Prostate gland (tissue), 2 donors: Measurements from ENCODE around the gene TTLL10. TPM values are rescaled to one million over a fixed set of nuclear protein-coding genes. Genes with fewer than 3 reads are reported as not detected.

Experiments
- DNase-seq: peaks from one replicate; pipeline ENCODE4 v3.0.0-alpha.2; 2019; ENCODE audit warnings: low spot score
- H3K27ac ChIP-seq, 2 donors: fragments of 200-600 bp; sonication (generic); 2 replicates each; pipeline ENCODE4 v1.5.1; 2017 to 2019
- H3K27me3 ChIP-seq: fragments of 200-600 bp; sonication (generic); replicated peaks from 2 replicates; pipeline ENCODE4 v1.5.1; 2019; ENCODE audit not compliant: insufficient read depth
- H3K36me3 ChIP-seq, 2 donors: fragments of 200-600 bp; sonication (generic); 1 replicate in 1 of 2; 2 replicates in 1 of 2; pipeline versions ENCODE4 v1.5.1 to v1.8.1; 2017 to 2019
- H3K4me1 ChIP-seq: fragments of 200-600 bp; sonication (generic); replicated peaks from 2 replicates; pipeline ENCODE4 v1.5.1; 2019
- H3K4me3 ChIP-seq, 2 donors: fragments of 200-600 bp; sonication (generic); 2 replicates each; pipeline ENCODE4 v1.5.1; 2017 to 2019
- H3K9me3 ChIP-seq: fragments of 200-600 bp; sonication (generic); 2 replicates; pipeline ENCODE4 v1.5.1; 2017
- CTCF ChIP-seq, 4 experiments: fragments of 200-600 bp in 2 of 4; fragments of 450-650 bp in 2 of 4; sonication (generic) in 2 of 4; IDR thresholded peaks; 1 replicate in 3 of 4; 2 replicates in 1 of 4; pipeline ENCODE4 v1.5.1; 2016 to 2019; ENCODE audit warnings: antibody characterized with exemption in 4 of 4, mild to moderate bottlenecking in 2 of 4, moderate library complexity in 2 of 4
- POLR2A ChIP-seq: fragments of 450-650 bp; IDR thresholded peaks from one replicate; pipeline ENCODE4 v1.6.1; 2016; ENCODE audit warnings: antibody characterized with exemption, mild to moderate bottlenecking
- POLR2AphosphoS5 ChIP-seq: sonication (generic); formaldehyde crosslinking; IDR thresholded peaks from one replicate; pipeline ENCODE4 v1.6.1; 2017; ENCODE audit warnings: antibody characterized with exemption
- WGBS: methylation state at CpG from one replicate; pipeline ENCODE4 v1.1.5; 2018; 5-methylcytosine and 5-hydroxymethylcytosine counted together
- intact Hi-C: fragments of 100-400 bp; cut with DNase I; formaldehyde crosslinking; loops from one replicate; pipeline ENCODE4 v1.14.2; 2022
- total RNA-seq, 2 donors: library from RNA; depleted of rRNA; stranded (reverse); fragments of >200 nt; gene quantifications; one replicate each; pipeline ENCODE4 v1.1.0, GENCODE V29; 2016

TTLL10 gene
- total RNA-seq, 2 donors from 2014 or later, result 0.77 to 7.3 TPM

- intact Hi-C loops, result no loop called here
- 76% methylated on average over 74 of the region's 98 CpGs for WGBS
- Histone ChIP-seq H3K4me1 (peaks cover 15% of the 10 kb centered on the region), H3K36me3 (peaks cover under 1 to 5% of the 10 kb centered on the region in 2 donors), H3K27ac (no peak overlapping the region), H3K9me3 (no peaks in the 10 kb centered on the region), H3K27me3 (no peaks in the 10 kb centered on the region), H3K4me3 (peak overlapping the region; percentile 25 to 30)
- TF ChIP-seq POLR2AphosphoS5 (no peak), CTCF (IDR thresholded peaks at IDR 0.05) (no peak), POLR2A (no peak)
- no peak for DNase-seq
Measured at GRCh38 chr1:1232796-1233566, 59.3 kb downstream of the TTLL10 start.

GRCh38 chr1:1233567-1233892 lies 59.9 kb downstream of the TTLL10 start:
- 89% methylated on average over 15 of the region's 15 CpGs for WGBS
- Histone ChIP-seq H3K27ac (no peak overlapping the region), H3K27me3 (no peaks in the 10 kb centered on the region), H3K4me3 (no peak overlapping the region), H3K4me1 (peaks cover 15% of the 10 kb centered on the region), H3K9me3 (no peaks in the 10 kb centered on the region), H3K36me3 (peaks cover 0 to 2% of the 10 kb centered on the region in 2 donors)
- intact Hi-C loops, result no loop called here
- TF ChIP-seq CTCF (IDR thresholded peaks at IDR 0.05) (no peak), POLR2AphosphoS5 (no peak), POLR2A (no peak)
- no peak for DNase-seq

GRCh38 chr1:1234180-1234808 lies 60.6 kb downstream of the TTLL10 start:
- Histone ChIP-seq H3K27ac (no peak overlapping the region), H3K9me3 (no peaks in the 10 kb centered on the region), H3K36me3 (no peaks in the 10 kb centered on the region), H3K4me3 (no peak overlapping the region), H3K4me1 (peaks cover 15% of the 10 kb centered on the region), H3K27me3 (no peaks in the 10 kb centered on the region)
- TF ChIP-seq POLR2AphosphoS5 (no peak), CTCF (IDR thresholded peaks at IDR 0.05) (no peak), POLR2A (no peak)
- intact Hi-C loops, result no loop called here
- no peak for DNase-seq
- 93% methylated on average over 28 of the region's 28 CpGs for WGBS

GRCh38 chr1:1235016-1235744 lies 61.5 kb downstream of the TTLL10 start:
- intact Hi-C loops, result no loop called here
- Histone ChIP-seq H3K4me3 (no peak overlapping the region), H3K27ac (no peak overlapping the region), H3K27me3 (no peaks in the 10 kb centered on the region), H3K36me3 (no peaks in the 10 kb centered on the region), H3K4me1 (peaks cover 6% of the 10 kb centered on the region), H3K9me3 (no peaks in the 10 kb centered on the region)
- no peak for DNase-seq
- 85% methylated on average over 27 of the region's 27 CpGs for WGBS
- TF ChIP-seq CTCF (IDR thresholded peaks at IDR 0.05), result no peak
- TF ChIP-seq POLR2A, result no peak
- TF ChIP-seq POLR2AphosphoS5, result no peak
